HG03432 (cell line): ENCODE results near the gene TNFSF4.
A peak's percentile ranks its signal among the peaks of the same experiment; 100 is the strongest.

Source experiments
- ATAC-seq: cut with Tn5 transposase; IDR thresholded peaks from one replicate; pipeline ENCODE4 v1.9.1; 2021; ENCODE audit warnings: mild to moderate bottlenecking, moderate library complexity; ENCODE audit not compliant: unreplicated experiment

The TNFSF4 gene

GRCh38 chr1:173212952-173213491 lies 5.9 kb upstream of the TNFSF4 start:
- peak; percentile 94 for ATAC-seq

- no peak for ATAC-seq
Observed at GRCh38 chr1:173210716-173211231, 3.6 kb upstream of the TNFSF4 start.

GRCh38 chr1:173210283-173210682 lies 3.2 kb upstream of the TNFSF4 start:
- no peak for ATAC-seq

- no peak for ATAC-seq
Observed at GRCh38 chr1:173208868-173209267, 1.7 kb upstream of the TNFSF4 start.

- ATAC-seq = no peak
Observed at GRCh38 chr1:173208146-173208545, 1.0 kb upstream of the TNFSF4 start.

GRCh38 chr1:173205146-173206051 lies 1.7 kb downstream of the TNFSF4 start:
- peak; percentile 58 for ATAC-seq

- ATAC-seq = no peak
Observed at GRCh38 chr1:173204693-173205092, 2.4 kb downstream of the TNFSF4 start.

- no peak for ATAC-seq
Observed at GRCh38 chr1:173202424-173203145, 4.5 kb downstream of the TNFSF4 start.

- no peak for ATAC-seq
Observed at GRCh38 chr1:173201969-173202368, 5.2 kb downstream of the TNFSF4 start.

- ATAC-seq = peak; percentile 91
Observed at GRCh38 chr1:173195596-173196088, 11.5 kb downstream of the TNFSF4 start.

- no peak for ATAC-seq
Observed at GRCh38 chr1:173193639-173194038, 13.5 kb downstream of the TNFSF4 start.

- ATAC-seq = no peak
Observed at GRCh38 chr1:173191011-173191705, 16.0 kb downstream of the TNFSF4 start.

- ATAC-seq = no peak
Observed at GRCh38 chr1:173190101-173190936, 16.8 kb downstream of the TNFSF4 start.

GRCh38 chr1:173187671-173188237 lies 19.4 kb downstream of the TNFSF4 start:
- no peak for ATAC-seq

- no peak for ATAC-seq
Observed at GRCh38 chr1:173181791-173182190, 25.3 kb downstream of the TNFSF4 start.

- ATAC-seq = no peak
Observed at GRCh38 chr1:173176246-173176645, 30.9 kb downstream of the TNFSF4 start.

GRCh38 chr1:173175514-173176145 lies 31.5 kb downstream of the TNFSF4 start:
- no peak for ATAC-seq

GRCh38 chr1:173173388-173173787 lies 33.7 kb downstream of the TNFSF4 start:
- ATAC-seq = no peak

GRCh38 chr1:173171152-173171551 lies 36.0 kb downstream of the TNFSF4 start:
- no peak for ATAC-seq
